CD4-positive, alpha-beta T cell treated with Interleukin-10 for 1 hour (primary cell): Measurements from ENCODE around the gene PYGO2.

Experiments used
- DNase-seq: peaks from one replicate; pipeline ENCODE4 v3.0.0-alpha.2; 2020

PYGO2 gene

DNA sequence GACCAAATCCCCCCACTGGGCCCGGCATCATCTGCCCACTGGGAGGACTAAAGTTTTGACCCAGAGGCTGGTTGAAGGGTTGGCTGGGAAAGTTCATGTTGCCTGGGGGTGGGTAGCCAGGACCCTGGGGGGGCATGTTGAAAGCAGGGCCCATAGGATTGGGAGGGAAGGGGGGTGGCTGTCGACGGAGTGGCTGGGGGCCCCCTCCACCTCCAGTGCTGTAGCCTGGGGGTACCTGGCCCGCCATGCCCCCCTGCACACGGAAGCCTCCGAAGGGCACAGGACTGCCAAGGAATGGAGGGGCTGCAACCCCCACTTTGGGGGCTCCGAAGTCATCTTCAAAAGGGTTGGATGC lies 2.2 kb downstream of the PYGO2 start:
- no peak for DNase-seq

DNA sequence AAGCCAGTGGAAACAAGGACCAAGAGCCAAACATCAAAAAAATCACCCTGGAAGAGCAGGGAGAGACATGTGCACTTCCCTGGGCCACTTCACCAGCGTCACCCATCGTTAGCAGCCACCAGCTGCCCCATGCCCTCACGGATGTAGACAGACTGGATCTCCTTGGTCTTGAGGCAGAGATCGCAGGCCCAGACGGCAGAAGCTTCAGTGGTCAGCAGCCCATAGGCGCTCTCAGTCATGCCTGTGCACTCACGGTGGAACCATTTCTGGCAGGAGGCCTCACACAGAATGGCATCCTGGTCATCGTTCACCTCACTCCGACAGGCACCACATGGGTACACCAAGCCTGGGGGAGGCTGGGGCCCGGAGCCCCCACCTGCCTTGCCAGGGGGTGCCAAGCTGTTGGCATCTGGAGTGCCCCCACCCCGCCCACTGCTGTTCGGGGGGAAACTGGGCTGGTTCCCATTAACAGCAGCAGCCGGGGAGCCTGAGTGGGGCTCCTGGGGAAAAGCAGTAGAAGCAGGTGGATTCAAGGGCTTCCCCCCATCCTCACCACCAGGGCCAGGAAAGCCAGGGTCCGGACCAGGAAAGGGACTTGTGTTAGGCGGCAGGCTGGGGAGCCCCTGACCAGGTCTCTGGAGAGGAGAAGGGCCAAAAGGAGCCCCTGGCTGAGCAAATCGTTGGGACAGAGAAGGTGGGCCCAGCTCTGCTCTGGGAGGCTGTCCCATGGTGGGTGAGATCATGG lies 2.7 kb downstream of the PYGO2 start:
- DNase-seq, result no peak

DNA sequence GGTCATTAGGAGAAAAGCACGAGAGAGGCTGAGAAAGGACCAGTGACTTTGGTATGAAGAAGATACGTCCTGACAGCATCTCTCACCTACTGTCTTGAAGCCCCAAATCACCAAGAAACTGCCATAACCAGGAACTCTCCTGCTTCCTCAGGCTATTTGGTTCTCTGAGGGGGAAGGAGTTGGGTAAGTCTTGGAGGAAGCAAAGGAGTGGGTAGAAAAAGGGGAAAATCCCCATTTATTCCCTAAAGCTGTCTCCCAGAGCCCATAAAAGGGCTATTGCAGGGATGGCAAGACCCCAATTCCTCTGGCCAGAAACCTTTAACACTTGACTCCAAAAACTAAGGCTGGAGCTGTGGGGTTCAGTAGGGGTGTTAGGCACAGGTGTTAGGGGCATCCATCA lies 3.5 kb downstream of the PYGO2 start:
- DNase-seq, result no peak

DNA sequence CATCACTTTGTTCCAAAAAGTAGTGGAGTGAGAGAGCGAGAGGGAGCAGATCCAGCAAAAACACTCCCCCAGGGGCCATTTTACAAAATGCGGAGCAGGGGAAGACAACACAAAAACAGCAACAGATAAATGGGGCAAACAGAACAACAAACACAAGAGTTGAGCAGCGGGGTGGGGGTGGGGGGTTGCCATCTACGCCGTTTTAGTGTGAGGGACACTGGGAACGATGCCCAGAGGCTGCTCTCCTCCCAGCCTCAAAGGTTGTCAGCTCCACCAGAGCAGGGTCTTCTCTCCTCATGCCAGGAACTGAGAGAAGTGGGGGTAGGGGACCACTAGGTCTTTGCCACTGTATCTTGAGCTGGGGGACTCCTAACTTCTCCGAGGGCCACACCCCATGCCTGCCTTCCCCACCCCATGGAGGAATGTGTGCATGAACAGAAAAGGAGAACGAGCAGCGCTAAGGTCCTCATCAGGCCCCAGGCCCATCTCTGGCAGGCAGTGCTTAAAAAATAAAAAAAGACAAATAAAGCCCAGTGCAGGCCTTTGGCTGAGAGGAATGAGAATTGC lies 4.4 kb downstream of the PYGO2 start:
- DNase-seq, result no peak

DNA sequence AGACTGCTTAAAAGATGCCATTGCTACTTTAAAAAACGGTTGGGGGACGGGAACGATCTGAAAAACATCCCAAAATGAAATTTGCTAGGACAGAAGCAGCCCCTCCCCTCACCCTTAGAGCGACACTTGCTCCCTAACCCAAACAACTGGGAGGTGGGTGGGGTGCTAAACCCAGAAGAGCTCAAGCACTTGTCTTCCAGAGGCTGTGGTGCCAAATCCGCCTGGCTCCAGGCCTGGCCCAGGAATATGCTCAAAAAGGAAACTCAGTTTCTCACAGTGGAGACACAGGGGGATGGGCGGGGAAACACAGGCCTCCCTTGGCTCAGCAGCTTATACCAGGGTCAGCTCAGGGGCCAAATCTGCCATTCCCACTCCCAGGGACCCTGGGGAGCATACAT lies 5.0 kb downstream of the PYGO2 start:
- DNase-seq, result no peak

DNA sequence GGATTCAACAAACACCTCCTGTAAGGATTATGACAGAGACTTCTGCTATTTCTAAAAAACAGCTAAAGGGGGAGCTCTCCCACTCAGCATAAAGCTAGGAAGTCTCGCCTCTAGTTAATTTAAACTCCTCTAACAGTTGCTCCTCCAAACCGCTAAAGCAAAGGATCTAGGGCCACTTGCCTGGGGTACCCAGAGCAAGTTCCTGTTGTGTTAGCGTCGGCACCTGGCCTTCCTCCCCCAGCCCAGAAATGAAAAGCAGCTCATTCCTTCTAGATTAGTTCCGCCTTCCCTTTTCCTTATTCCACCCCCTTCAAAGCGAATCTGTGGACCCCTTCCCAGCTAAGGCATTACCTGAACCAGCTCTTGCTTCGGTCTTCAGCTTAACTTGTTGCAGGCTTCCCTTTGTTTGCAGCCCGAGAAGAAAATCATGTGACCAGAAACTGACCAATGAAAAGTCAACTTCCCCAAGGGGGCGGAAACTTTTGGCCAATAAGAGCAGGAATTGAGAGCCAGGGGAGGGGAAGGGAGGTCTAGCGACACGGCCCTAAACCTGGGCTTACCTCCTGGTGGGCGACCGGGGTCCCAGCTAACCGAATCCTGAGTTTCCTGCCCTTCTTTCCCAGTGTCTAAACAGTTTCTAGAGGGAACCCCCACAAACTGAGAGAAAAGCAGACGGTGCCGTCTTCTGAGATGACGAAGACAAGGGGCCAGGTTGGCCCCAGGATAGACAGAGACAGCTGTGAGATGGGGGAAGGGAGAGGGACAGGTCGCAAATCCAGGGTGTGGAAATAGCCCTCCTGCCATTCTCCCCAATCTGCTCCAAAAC lies 5.7 kb downstream of the PYGO2 start, which contains the start of gene PBXIP1:
TSS of gene PBXIP1 (minus strand) at position 382 of the 826 bp plus-strand sequence. CDS start 2,378 bp downstream, outside the sequence.
- DNase-seq, result peak; percentile 97

DNA sequence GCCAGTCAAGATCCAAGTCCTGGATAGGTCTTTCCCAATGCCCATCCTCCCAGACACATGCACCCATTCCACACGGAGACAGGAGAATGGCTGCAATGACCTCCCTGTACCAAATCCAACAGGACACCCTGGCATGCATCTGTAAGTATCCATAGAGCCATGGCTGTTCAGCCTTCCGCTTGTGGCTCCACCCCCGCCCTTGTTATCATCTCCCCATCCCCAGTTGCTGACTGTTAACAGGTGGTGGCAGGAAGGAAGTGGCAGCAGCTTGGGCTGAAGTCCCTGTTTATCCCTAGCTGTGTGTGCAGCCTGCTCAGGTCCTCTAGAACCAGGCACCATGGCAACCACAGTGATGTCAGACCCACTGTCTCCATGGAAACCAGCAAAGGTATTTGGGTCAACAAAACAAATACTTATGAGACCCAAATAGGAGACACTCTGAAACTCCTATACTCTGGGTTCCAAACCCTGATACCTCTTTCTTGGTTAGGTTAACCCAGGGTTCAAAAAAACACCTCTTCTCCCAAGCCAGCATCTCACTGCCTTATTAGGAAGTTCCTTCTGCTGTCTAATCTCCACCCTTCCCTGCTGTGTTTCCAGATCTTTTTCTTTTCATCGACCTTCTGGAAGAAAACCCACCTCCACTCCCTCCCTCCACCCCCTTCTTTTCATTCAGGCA lies 6.4 kb downstream of the PYGO2 start:
- DNase-seq, result peak; percentile 98

DNA sequence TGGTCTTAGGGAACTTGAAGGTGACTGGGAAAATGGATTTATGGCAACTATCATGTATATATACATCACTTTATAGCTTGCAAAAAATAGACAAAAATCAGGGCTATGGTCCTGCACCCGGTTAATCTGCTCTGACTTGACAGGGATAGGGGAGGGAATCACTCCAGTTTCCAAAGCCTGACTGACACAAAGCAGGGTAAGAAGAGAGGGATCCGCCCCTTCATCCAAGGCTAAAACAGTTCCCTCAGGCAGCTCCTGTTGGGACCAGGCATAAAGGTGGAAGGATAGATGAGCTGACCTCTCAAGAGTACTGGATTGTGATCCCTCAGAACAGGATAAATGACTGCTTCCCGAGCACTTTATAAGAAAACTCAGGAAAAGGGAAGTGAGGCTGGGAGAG lies 7.0 kb downstream of the PYGO2 start:
- DNase-seq, result no peak

DNA sequence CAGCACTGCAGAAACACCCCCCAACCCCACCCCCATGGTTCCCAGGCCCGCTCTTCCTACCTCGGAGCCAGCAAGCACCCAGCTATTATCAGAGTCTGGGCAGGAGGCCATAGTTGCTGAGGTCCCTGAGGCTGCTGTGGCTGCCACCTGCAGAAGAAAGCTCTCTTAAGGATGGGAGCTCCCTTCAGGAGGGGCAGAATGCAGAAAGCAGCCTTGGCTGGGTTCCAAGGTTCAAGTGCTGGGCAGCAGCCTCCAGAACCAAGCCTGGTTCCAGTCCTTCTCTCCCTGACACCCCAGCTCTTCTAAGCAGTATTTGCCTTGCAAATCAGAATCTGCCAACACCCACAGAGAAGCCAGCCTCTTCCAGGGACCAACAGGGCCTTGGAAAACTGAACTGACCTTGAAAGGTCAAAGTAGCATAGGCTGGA lies 8.0 kb downstream of the PYGO2 start:
- DNase-seq, result no peak

DNA sequence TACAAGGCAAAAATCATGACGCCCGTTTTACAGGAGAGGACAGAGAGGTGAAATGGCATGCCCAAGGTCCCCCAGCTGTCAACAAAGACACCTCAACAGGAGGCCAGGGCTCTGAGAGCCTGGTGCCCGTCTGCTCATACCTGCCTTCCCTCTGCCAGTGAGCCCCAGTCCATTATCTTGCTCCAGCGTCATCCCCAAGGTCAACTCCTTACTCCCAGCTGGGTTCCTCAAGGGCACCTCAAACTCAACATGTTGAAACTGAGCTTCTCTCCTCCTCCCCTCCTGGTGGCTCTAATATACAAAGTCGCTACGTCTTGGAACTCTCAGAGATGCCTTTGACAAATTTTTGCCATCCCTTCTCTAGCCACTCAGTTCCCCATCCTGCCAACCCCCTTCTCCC lies 8.9 kb downstream of the PYGO2 start:
- DNase-seq, result no peak

DNA sequence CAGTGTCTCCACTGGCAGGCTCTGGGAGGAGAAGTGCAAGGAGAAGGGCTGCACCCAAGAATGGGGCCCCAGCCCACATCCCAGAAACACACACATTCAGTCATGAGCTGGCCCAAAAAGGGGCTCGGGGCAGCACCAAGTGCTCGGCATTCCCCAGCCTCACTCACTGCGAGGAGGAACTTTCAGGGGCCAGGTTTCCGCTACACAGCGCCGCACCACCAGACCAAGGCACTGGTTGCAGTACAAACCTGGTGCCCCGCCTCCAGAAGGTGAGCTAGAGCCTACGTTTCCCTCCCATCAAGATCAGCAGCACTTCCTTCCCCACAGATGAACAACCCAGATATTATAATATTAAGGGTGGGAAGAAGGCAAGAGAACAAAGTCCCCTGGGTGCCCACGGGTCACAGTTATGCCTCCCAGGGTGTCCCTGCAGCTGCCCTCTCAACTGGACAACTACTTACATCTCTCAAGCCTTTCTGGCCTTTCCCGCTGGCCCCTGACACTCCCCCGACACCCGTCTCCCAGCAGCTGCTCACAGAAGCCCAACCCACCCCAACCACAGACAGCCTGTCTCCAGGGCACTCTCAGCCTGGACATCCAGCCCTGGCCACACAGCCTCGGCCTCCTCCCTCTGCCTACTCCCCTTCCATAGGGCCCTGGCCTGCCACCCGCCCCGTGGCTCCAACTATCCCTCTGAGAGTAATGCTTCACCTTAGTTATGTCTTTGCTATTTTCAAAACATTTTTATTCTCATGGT lies 9.5 kb downstream of the PYGO2 start:
- peak; percentile 82 for DNase-seq

DNA sequence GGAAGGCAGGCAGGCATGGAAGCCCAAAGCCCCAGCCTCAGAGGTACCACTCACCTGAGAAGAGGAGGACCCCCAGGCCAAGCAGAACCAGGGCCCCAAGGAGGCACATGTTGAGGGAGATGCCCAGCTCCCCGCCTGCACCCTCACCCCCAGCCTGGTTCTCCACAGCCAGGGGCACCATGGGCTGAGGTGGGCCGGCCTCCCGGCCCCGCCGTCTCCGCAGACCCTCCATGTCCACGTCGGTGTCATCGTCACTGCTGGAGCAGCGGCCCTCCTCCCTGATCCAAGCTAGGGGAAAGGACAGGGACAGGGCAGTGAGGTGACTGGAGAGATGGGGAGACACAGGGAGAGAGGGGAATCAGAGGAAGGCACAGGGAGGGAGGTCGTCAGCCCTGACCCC lies 13.5 kb downstream of the PYGO2 start:
- no peak for DNase-seq

DNA sequence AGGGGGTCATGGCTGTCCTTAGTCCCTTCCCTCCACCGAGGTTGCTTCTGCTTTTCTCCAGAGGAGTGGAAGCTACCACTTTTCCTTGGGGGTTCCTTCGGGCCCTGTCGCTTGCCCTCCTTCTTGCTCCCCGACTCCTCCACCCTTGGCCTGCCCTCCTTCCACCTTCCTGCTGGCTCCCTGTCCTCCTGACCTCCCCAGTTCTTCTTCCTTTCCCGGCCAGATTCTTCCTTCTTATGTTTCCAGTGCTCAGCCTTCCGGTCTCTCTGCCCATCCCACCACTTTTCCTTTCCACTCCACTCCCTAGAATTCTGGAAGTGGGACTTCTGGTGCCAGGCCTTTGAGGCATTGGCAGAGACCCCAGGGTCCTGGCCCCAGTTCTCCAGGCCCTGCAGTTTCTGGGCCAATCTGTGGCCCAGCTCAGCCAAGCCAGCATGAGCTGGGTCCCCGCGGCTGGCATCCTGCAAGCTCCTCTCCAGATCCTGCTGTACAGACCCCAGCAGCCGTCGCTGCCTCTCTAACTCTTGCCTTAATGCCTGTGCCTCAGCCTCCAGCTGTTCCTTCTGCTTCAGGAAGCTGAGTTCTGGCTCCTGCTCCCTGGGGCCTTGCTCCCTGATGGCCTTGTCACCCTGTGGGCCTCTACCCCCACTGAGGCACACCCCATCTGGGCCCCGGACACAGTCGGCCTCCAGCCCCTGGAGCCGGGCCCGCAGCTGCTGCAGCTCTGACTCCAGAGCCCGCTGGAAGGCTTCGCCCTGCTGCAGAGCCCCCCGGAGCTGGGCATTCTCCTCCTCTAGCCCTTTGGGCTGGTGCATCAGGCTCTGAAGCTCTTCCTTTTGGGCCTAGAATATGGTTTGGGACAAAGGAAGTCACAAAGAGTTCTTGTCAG lies 15.4 kb downstream of the PYGO2 start:
- no peak for DNase-seq

DNA sequence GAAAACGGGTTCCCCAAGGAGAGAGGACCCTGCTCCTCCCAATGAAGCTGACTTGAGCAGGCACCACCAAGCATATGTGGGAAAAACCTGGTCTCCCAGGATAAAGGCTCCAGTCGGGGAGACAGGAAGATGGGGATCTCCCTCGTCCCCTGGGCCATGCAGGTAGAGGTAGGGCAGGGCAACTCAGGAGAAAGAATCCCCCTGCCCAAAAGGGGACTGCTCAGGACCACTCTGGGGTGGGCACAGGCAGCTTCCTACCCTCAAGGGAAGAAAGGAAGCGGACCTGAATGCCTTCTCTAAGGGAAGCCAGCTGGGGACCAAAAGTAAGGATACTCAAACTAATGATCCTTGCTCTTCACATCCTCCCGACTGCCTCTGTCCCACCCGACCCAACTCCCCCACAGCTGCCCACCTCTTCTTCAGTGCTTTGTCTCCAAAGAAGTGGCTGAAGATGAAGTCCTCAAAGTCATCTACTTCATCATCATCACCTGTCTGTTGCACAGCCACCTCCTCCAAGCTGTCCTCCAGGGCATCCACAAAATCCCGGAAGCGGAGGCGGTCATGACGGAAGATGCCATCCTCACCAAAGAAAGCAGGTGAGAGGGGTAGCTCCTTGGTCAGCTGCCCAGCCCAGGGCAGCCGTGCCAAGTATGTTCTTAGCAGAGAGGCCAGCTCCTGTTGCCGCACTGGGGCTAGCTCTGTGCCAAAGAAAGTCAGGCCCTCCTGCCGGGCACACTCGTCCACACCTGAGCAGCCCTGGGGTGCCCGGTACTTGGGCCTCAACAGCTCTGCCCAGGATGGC lies 16.2 kb downstream of the PYGO2 start:
- DNase-seq, result no peak

DNA sequence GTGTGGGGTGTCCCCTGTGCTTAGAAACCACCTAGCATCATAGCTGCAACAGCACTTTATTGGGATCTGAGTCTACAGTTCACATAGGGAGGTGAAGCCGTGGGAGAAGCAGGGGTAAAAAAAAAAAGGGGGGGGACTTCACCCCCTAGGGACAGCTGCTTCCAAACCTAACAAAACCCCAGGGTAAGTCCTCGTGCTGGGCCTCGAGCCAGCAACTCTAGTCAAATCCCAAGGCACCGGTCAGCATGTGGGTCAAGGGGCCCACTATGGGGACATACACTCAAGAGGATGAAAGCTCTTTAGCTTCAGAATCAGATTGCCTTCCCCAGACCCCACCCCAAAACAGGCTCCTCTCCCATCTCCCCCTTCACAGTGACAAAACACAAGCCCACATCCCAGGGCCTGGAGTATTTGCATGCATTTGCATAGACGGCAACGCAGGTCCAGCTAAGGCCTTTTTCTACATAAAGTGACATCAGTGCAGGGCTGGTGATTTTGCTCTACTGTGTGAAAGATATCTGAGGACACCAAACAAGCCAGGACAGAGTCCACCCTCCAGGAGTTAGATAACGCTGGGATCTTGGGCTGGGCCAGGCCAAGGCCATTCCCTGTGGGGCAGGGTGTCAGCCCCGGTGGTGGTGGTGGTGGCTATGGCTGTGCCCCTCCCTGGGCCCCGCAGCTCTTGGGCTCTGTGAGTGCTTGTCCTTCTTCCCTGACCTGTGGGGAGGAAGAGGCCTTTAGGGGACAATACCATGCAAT lies 17.0 kb downstream of the PYGO2 start:
- no peak for DNase-seq

DNA sequence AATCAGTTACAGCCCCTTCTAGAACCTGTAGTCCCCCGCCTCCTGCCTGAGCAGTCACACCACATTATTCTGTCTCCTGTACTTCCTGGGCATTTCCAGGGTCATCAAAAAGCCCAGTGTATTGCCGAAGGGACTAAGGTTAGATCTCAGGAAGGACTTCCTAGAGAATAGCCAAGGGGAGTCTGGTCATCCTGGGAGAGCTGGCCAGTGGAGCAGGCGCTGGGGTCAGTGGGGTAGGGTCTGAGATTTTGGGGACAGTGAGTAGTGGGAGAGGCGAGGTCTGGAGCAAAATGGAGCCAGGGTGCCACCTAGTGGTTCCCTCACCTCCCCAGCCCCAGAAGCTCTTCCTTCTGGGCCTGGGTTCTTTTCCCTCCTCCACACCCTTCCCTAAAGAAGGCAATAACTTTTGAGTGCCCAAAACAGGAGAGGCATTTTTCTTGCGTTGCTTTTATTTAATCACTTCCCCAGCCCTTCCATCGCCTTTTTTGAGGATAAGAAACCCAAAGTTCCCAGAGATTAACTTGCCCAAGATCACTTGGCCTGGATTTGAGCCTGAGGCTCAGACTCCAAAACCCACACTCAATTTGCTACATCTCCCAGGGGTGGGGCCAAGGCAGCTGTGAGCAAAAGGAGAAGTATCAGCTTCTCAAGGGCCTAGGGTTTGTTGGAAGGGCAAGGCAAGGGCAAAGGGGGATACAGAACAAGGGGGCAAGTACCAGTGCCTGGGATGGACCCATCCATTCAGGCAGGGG lies 17.8 kb downstream of the PYGO2 start:
- DNase-seq, result no peak

DNA sequence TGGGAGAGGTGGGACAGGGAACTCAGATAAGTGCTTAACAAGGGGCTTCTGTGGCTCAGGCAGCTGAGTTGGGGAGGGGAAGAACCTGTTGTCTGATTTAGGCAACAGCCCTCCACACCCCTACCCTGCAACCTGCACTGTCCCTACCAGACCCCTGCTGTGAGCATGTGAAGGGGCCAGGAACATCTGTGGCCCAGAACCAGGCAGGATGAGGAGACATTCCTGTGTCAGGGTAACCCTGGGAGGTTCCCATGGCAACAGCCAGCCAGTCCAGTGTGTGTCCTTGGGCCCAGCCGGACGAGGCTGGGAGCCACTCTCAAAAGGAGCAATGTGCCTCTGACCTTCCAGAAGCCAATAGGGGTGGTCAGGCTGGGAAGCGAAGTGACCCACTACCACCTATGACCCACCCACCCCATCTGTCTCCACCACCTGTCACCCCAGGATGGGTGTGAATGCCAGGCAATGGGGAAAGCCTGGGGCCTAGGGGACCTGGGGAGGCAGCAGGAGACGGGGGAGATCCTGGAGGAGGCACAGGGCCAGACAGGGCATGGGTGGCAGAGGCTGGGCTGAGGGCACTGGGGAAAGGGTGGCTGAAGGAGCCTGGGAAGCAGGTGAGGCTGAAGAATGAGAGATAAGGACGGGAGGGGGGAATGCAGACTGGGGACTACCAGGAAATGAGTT lies 20.1 kb downstream of the PYGO2 start:
- no peak for DNase-seq

DNA sequence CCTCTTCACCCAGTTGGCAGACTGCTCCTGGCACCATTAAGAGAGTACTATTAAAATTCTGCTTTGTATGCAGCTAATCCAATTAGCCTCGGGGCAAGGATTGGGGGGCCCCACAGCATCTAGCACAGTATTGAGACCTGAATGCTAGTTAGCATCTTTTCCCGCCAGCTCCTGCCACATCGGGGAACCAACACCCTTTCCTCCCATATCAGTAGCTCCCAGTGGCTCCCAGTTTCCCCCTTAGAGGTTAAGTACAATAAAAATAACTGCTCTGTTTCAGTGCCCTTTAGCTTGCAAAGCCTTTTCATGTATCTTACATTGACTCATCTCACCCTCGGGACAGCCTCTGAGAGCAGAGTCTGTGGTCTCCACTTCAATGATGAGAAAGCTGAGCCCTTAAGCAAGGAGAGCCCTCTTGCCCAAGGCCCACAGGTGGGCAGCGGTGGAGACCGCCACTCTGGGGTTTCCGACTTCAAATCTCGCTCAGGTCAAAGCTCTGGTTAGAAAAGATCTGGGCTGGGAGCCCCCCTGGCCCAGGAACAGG lies 20.9 kb downstream of the PYGO2 start:
- no peak for DNase-seq
